GM20000 (cell line): ENCODE data around the gene GIPR.

Experiments used
- DNase-seq: peaks from one replicate; pipeline ENCODE4 v3.0.0; 2012; ENCODE audit warnings: low spot score
- TF ChIP-seq, protein P1 (sequence below): IDR thresholded peaks from 2 replicates; pipeline ENCODE4 v1.5.1; 2012; ENCODE audit warnings: mild to moderate bottlenecking, control low read depth; ENCODE audit errors: extremely low read depth, missing control alignments

The GIPR gene

GRCh38 chr19:45650722-45651121, 17.3 kb upstream of the GIPR start:
- DNase-seq, result no peak
- TF ChIP-seq, protein P1, sequence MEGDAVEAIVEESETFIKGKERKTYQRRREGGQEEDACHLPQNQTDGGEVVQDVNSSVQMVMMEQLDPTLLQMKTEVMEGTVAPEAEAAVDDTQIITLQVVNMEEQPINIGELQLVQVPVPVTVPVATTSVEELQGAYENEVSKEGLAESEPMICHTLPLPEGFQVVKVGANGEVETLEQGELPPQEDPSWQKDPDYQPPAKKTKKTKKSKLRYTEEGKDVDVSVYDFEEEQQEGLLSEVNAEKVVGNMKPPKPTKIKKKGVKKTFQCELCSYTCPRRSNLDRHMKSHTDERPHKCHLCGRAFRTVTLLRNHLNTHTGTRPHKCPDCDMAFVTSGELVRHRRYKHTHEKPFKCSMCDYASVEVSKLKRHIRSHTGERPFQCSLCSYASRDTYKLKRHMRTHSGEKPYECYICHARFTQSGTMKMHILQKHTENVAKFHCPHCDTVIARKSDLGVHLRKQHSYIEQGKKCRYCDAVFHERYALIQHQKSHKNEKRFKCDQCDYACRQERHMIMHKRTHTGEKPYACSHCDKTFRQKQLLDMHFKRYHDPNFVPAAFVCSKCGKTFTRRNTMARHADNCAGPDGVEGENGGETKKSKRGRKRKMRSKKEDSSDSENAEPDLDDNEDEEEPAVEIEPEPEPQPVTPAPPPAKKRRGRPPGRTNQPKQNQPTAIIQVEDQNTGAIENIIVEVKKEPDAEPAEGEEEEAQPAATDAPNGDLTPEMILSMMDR, result no peak

DNA sequence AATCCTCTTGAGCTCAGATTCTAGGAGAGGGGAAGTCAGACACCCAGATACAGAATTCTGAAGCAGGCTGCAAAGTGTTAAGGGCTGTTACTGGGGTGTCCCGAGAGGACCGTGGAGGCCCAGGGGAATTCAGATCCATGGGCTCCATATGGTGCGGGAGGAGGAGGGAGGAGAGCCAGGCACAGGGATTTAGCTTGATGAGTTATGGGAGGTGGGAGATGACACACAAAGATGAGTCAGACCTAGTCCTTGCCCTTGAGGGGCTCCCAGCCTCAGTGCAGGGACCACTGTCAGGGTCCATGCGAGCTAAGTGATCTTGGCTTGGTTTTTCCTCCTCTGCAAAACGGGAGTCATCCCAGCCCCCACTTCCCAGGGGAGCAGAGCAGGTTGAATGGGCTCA, 14.4 kb upstream of the GIPR start:
- DNase-seq, result no peak
- TF ChIP-seq, protein P1, result no peak

DNA sequence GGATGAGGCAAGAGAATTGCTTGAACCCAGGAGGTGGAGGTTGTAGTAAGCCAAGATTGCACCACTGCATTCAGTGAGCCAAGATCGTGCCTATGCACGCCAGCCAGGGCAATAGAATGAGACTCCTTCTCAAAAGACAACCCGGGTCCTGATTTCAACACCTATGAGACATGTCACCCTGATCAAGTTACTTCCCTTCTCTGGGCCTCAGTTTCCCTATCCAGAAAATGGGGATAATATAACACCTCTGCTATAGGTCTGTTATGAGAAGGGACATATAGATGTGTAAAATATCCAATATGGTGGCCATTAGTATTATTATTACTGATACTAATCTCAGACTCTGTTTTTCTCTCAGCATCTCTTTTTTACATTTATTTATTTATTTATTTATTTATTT, 12.9 kb upstream of the GIPR start:
- no peak for DNase-seq
- TF ChIP-seq, protein P1, result no peak

DNA sequence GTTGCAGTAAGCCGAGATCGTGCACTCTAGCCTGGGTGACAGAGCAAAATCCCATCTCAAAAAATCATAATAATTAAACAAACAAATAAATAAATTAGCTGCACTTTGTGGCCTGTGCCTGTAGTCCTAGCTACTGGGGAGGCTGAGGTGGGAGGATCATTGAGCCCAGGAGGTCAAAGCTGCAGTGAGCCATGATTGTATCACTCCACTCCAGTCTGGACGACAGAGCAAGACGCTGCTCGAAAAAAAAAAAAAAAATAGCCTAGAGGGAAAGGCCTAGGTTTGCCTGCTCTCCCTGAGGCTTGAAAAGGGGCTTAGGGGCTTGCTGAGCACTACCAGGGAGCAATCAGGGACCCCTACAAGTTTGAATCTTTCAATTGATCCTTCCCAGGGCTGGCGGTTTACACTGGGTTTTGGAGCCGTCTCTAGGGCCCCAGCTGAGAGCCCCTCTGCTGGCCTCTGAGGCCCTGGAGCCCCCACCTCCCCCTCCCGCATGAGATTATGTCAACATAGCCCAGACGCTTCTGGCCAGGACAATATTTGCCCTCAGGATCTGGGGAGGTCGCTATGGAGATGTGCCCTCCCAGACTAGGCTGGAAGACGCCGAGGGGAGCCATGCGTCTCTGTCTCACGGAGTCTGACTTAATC, 10.4 kb upstream of the GIPR start:
- TF ChIP-seq, protein P1, result no peak
- DNase-seq, result no peak

GRCh38 chr19:45659096-45659729, 8.8 kb upstream of the GIPR start:
- TF ChIP-seq, protein P1, result no peak
- DNase-seq, result no peak

- TF ChIP-seq, protein P1, result no peak
- DNase-seq, result no peak
Observed at GRCh38 chr19:45660636-45661035, 7.4 kb upstream of the GIPR start.

GRCh38 chr19:45663800-45664199, 4.2 kb upstream of the GIPR start:
- TF ChIP-seq, protein P1, result no peak
- no peak for DNase-seq
